AG09309 (cell line): ENCODE measurements around the gene SSNA1.

Source experiments
- DNase-seq: peaks from one replicate; pipeline ENCODE4 v3.0.0-alpha.2; 2010; ENCODE audit warnings: low read depth
- H3K4me3 ChIP-seq: 2 replicates; pipeline ENCODE4 v1.5.1; 2011; ENCODE audit warnings: mild to moderate bottlenecking, low read depth, low read length, moderate library complexity; ENCODE audit not compliant: control insufficient read depth
- CTCF ChIP-seq: IDR thresholded peaks from 2 replicates; pipeline ENCODE4 v1.5.1; 2011; ENCODE audit warnings: mild to moderate bottlenecking, low read depth, low read length, inconsistent platforms; ENCODE audit not compliant: insufficient read depth, control insufficient read depth; ENCODE audit errors: missing control alignments

Gene SSNA1

GRCh38 chr9:137200311-137201204 lies 12.1 kb downstream of the SSNA1 start, which contains the start of gene TPRN:
TSS of gene TPRN (minus strand) at chr9:137200741. CDS start at chr9:137200711, 30 bp downstream.
- peak; percentile 91 for DNase-seq
- TF ChIP-seq CTCF: no peak
- H3K4me3 ChIP-seq: peak within 1 kb of the TSS; percentile 57

GRCh38 chr9:137201205-137201868 lies 12.9 kb downstream of the SSNA1 start:
- no peak for TF ChIP-seq CTCF
- no peak for DNase-seq
- peak overlapping the region; percentile 57 for H3K4me3 ChIP-seq

- no peak for DNase-seq
- no peak overlapping the region for H3K4me3 ChIP-seq
- no peak for TF ChIP-seq CTCF
Measured at GRCh38 chr9:137202966-137203365, 14.5 kb downstream of the SSNA1 start.

- no peak for TF ChIP-seq CTCF
- no peak for DNase-seq
- H3K4me3 ChIP-seq: peak overlapping the region; percentile 81
Measured at GRCh38 chr9:137204731-137205125, 16.3 kb downstream of the SSNA1 start.

GRCh38 chr9:137205126-137206069 lies 16.9 kb downstream of the SSNA1 start, which contains the start of the genes NDOR1 and TMEM203:
TSS of gene NDOR1 (plus strand) at chr9:137205700. CDS start at chr9:137205778, 78 bp downstream.
TSS of gene TMEM203 (minus strand) at chr9:137205648. CDS start at chr9:137205414, 234 bp downstream.
- TF ChIP-seq CTCF: no peak
- H3K4me3 ChIP-seq: peak within 1 kb of the TSS; percentile 81
- DNase-seq: no peak

GRCh38 chr9:137206602-137207001 lies 18.1 kb downstream of the SSNA1 start:
- DNase-seq: no peak
- H3K4me3 ChIP-seq: peak overlapping the region; percentile 81; the same call in 1 of the 2 replicates

More at GRCh38 chr9:137206602-137207001, 18.1 kb downstream of the SSNA1 start:
- no peak for TF ChIP-seq CTCF
